Measurements from ENCODE around the gene C11orf65.

Gene C11orf65

DNA sequence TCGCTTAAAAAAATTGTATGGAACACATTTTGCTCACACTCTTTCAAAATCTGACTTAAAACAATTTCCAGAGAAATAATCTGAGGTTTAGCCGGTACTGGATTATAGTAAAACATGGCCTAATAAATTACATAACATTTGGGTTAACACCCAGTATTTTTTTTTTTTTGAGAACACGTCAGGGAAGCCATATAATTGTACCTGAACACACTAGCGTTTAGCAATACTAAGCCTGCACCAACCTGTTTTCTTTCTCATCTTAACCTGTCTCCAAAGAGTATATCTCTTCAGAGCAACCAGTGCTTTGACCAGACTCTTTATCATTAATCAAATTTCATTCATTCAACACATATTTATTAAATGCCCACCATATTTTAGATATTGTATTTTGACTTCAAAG lies 32.8 kb upstream of the C11orf65 start:
- H3K27ac ChIP-seq, result no peak overlapping the region
- TF ChIP-seq, protein P1, sequence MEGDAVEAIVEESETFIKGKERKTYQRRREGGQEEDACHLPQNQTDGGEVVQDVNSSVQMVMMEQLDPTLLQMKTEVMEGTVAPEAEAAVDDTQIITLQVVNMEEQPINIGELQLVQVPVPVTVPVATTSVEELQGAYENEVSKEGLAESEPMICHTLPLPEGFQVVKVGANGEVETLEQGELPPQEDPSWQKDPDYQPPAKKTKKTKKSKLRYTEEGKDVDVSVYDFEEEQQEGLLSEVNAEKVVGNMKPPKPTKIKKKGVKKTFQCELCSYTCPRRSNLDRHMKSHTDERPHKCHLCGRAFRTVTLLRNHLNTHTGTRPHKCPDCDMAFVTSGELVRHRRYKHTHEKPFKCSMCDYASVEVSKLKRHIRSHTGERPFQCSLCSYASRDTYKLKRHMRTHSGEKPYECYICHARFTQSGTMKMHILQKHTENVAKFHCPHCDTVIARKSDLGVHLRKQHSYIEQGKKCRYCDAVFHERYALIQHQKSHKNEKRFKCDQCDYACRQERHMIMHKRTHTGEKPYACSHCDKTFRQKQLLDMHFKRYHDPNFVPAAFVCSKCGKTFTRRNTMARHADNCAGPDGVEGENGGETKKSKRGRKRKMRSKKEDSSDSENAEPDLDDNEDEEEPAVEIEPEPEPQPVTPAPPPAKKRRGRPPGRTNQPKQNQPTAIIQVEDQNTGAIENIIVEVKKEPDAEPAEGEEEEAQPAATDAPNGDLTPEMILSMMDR (conservative IDR thresholded peaks at IDR 0.05), result no peak

DNA sequence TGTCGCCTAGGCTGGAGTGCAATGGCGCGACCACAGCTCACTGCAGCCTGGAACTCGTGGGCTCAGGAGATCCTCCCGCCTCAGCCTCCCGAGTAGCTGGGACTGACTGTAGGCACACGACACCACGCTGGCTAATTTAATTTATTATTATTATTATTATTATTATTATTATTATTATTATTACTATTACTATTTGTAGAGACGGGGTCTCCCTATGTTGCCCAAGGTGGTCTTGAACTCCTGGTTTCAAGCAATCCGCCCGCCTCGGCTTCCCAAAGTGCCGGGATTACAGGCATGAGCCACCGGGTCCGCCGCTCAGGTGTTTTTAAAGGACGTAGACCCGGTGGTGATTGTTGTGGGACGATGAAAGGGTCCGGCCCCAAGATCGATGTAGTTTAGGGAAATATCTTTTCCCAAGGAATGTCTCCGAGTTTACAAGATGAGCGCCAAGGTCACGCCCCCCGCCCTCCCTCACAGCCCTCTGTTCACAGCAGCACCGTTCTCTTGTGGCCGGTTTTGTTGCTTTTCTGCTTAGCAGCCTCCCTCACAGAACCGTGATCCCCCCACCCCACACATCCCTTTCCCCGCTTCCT lies 31.6 kb upstream of the C11orf65 start:
- peak overlapping the region; percentile 93 for H3K27ac ChIP-seq

DNA sequence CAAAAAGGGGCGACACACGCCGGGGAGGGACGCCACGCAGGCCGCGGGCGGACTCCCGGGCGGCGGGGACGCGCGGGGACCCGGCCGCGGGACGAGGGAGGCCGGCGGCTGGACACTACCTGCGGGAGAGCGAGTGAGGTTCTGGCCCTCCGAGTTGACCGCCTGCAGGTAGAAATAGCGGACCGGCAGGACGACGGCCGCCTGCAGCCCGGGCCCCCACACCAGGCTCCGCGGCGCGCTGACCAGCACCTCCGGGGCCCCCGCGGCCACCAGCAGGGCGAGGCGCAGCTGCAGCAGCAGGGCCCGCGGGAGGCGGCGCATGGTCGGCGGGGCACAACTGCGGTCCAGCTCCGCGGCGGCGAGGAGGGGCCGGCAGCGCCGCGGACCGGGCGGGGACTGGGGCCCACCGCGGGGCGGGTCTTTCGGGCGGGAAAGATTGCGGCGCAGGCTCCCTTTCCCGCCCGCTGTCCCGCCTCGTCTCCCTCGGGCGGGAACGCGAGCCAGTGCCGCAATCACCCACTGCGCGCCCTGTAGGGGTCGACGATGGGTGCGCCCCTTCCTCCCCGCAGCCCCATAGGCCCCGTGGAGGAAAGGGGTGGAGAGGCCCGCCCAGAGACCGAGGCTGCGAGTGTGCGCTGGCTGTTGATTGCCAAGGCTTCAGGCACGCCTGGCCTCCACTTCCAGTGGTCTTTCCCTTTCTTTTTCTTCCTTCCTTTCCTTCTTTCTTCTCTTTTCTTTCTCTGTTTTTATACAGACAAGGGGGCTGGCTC lies 30.9 kb upstream of the C11orf65 start, which contains the start of gene POGLUT3:
Gene POGLUT3 (minus strand): TSS at position 339 of the 770 bp plus-strand sequence. CDS start 18 bp downstream, at position 321.
- TF ChIP-seq, protein P1 (conservative IDR thresholded peaks at IDR 0.05), result peak; percentile 16; the same call in 1 of the 2 replicates
- H3K27ac ChIP-seq, result peak within 1 kb of the TSS; percentile 93

More for the DNA sequence above, 31.6 kb upstream of the C11orf65 start:
- TF ChIP-seq, protein P1 (conservative IDR thresholded peaks at IDR 0.05), result no peak

DNA sequence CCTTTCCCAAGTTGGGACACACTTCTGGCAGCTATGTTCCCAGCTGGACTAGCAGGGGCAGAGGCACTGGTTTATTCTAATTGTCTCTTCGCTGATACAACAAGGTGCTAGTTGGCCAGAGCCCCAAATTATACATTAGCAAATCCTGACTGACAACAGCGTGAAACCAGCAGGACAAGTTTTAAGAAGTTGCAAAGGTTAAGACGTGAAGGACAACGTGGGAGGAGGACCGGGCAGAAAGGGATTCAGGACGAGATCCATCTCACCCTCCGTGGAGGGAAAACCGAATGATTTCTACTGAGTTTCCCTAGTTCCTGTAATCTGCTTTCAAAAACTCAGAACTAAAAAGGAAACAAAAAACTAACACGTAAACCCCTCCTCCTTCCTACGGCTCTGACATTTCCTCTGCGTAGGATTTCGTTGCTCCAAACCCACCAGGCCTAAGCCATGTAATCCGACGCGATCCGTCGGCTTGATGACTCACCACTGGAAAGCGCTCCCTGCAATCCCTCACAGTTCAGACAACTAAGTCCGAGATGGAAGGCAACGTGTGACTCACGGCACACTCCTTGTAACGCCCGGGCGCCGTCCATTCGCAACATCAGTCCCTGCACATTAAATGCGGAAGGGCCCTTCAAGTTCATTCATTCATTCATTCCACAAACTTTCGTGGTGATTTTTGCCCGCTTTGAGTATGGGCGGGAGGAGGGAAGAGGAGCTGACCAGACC lies 30.2 kb upstream of the C11orf65 start:
- H3K27ac ChIP-seq, result peak overlapping the region; percentile 93
- TF ChIP-seq, protein P1 (conservative IDR thresholded peaks at IDR 0.05), result no peak

DNA sequence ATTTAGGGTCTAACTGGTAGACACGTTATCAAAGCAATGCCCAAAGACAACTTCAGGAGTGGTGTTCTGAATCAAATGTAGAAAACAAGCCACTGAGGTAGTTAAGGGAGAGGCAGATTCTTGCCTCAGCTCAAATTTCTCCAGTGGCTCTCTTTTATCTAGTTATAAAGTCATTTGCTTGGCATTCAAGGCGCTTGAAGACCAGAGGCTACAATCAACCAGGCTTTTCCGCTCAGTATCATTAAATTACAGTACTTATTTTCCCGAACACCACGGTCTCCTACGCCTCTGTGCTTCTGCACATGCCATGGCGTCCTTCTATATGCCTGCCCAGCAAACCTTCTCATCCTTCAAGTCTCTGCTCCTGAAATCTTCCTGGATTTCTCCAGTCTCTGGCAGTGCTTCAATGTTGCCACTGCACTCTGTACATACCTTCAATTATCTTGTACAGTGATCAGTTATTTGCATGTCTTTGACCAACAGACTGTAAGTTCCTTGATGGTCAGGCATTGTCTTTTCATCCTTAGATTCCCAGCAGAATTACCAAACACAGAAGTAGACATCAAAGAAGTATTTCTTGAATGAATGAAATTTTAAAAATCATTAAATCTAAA lies 29.4 kb upstream of the C11orf65 start:
- peak overlapping the region; percentile 93 for H3K27ac ChIP-seq
- TF ChIP-seq, protein P1 (conservative IDR thresholded peaks at IDR 0.05), result no peak

DNA sequence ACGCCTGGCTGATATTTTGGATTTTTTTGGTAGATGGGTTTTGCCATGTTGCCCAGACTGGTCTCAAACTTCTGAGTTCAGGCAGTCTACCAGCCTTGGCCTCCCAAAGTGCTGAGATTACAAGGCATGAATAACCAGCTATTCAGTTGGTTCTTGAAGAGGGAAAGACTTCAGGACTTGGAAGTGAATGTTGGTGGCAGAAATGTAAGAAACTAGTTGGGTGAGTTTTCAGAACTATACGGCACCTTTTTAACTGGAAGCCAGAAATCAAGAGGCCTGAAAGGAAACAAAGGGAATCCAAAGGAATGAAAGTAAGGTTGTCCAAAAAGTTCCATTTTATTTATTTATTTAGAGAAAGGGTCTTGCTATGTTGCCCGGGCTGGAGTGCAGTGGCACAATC lies 28.0 kb upstream of the C11orf65 start:
- TF ChIP-seq, protein P1 (conservative IDR thresholded peaks at IDR 0.05), result no peak
- H3K27ac ChIP-seq, result 0 out of 2 replicates have a peak overlapping the region, but pooled peaks have one; percentile 93

Data from VCaP (cell line).